Left lung (tissue), 10 donors: ENCODE measurements around the gene GLS. TPM values are rescaled to one million over a fixed set of nuclear protein-coding genes. Genes with fewer than 3 reads are reported as not detected.
A peak's percentile ranks its signal among the peaks of the same experiment; 100 is the strongest.

Experiments used
- ATAC-seq: fragments of 200-7000 bp; cut with Tn5 transposase; one replicate; pipeline ENCODE4 v1.9.1; 2020; ENCODE audit warnings: moderate library complexity
- DNase-seq, 4 donors: peaks; one replicate each; pipeline ENCODE4 v3.0.0-alpha.2; 2013 to 2020
- H3K27ac ChIP-seq, 2 donors: fragments of 200-600 bp; sonication (generic) in 1 of 2; one replicate each; pipeline versions ENCODE4 v1.5.0 to v1.8.0; 2020 to 2021
- H3K27me3 ChIP-seq, 2 donors: fragments of 200-600 bp; sonication (generic) in 1 of 2; one replicate each; pipeline versions ENCODE4 v1.5.0 to v1.8.0; 2020 to 2021
- H3K36me3 ChIP-seq, 2 donors: fragments of 200-600 bp; sonication (generic) in 1 of 2; one replicate each; pipeline versions ENCODE4 v1.5.0 to v1.8.0; 2020 to 2021
- H3K4me1 ChIP-seq, 2 donors: fragments of 200-600 bp; one replicate each; pipeline ENCODE4 v1.8.0; 2021
- H3K4me3 ChIP-seq, 2 donors: fragments of 200-600 bp; sonication (generic) in 1 of 2; one replicate each; pipeline versions ENCODE4 v1.5.0 to v1.8.0; 2020 to 2021; ENCODE audit warnings: mild to moderate bottlenecking in 1 of 2
- H3K9me3 ChIP-seq, 2 donors: fragments of 200-600 bp; sonication (generic) in 1 of 2; one replicate each; pipeline versions ENCODE4 v1.5.0 to v1.8.0; 2020 to 2021
- intact Hi-C, 2 donors: fragments of 100-400 bp; cut with DNase I; formaldehyde crosslinking; loops; one replicate each; pipeline versions ENCODE4 v1.11.2 to v1.14.2; 2022
- polyA plus RNA-seq, 6 donors: library from polyadenylated mRNA; unstranded; fragments of 120-200 nt; gene quantifications; one replicate each; pipeline ENCODE4 v1.2.1, GENCODE V29; 2013; ENCODE audit not compliant: insufficient read length in 6 of 6
- total RNA-seq, 2 donors: library from RNA; stranded (reverse); fragmentation: NEBNext Ultra II Directional; extraction: Animal tissue kit (Norgen Biotek cat#: 25700); gene quantifications; one replicate each; pipeline ENCODE4 v1.2.1, GENCODE V29; 2021
- TF ChIP-seq, protein P1 (sequence below), 2 donors: fragments of 200-600 bp; sonication (generic) in 1 of 2; IDR thresholded peaks; one replicate each; pipeline versions ENCODE4 v1.5.0 to v1.8.0; 2021; ENCODE audit warnings: antibody characterized with exemption in 2 of 2
- donor health status: DM: no; HTN: yes; CAD: no.
- donor health status: DM: no; HTN: no; CAD: no.

The GLS gene
- total and polyA plus RNA-seq, 8 donors, result 114 to 346 (median 123) TPM

DNA sequence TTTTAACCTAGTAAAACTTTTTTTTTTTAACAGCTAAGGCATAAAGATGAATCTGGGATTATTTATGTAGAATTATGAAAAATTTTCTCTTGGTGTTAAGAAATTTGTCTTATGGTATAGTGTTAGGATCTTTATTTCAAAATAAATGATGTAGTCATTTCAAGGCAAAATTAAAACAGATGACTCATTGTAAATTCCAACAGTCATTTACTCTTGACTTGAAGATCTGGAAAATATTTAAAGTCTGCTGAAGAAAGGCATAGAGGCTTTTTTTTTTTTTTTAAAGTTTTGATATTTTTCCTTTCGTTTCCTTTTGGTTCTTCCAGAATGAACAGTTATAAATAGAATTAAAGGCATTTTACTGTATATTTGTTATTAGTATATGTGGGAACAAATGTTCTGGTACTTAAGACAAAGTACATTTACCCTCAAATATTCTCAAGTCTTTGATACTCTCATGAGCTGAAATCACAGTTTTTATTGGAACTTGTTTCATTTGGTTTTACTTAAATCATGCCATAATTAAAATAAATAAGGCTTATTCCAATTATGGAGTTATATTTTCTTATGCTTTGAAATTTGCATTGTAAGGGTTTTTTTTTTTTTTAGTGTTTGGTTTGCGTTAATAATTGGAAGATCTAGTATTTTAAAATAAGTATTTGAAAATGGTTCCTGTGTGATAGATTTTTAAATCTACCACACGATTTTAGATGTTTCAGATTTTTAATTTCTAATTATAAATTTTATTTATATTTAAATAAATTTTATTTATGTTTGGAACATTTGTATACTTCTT, 29.9 kb downstream of the GLS start:
- H3K36me3 ChIP-seq, result peaks cover 0 to 42% of the 10 kb centered on the region in 2 donors
- intact Hi-C loops, result no loop called here
- H3K4me3 ChIP-seq, result no peak overlapping the region
- peaks cover 16 to 17% of the 10 kb centered on the region in 2 donors for H3K4me1 ChIP-seq
- peak overlapping the region in 1 of 2 donors; percentile 34 for H3K27ac ChIP-seq
- ATAC-seq (peak; percentile 58), DNase-seq (no peak)
- TF ChIP-seq, protein P1, sequence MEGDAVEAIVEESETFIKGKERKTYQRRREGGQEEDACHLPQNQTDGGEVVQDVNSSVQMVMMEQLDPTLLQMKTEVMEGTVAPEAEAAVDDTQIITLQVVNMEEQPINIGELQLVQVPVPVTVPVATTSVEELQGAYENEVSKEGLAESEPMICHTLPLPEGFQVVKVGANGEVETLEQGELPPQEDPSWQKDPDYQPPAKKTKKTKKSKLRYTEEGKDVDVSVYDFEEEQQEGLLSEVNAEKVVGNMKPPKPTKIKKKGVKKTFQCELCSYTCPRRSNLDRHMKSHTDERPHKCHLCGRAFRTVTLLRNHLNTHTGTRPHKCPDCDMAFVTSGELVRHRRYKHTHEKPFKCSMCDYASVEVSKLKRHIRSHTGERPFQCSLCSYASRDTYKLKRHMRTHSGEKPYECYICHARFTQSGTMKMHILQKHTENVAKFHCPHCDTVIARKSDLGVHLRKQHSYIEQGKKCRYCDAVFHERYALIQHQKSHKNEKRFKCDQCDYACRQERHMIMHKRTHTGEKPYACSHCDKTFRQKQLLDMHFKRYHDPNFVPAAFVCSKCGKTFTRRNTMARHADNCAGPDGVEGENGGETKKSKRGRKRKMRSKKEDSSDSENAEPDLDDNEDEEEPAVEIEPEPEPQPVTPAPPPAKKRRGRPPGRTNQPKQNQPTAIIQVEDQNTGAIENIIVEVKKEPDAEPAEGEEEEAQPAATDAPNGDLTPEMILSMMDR (IDR thresholded peaks at IDR 0.05), result no peak
- H3K9me3 ChIP-seq, result no peaks in the 10 kb centered on the region
- no peaks in the 10 kb centered on the region for H3K27me3 ChIP-seq

DNA sequence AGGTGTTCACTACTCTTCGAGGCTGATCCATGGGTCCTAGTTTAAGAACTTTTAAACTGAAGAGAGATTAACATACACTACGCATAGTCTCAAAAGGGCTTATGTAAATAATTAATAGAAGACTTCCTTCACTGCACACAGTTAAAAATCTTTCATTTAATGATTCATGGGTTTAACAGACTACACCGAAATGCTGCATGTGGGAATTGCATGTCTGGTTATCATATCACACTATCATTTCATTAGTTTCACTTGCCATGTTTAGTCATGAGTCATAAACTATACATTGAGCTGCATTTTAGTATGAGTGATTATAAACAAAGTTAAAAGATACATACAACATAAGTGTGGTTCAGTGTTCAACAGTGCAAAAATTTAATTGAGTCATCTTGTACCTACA, 31.2 kb downstream of the GLS start:
- peak; percentile 11 for ATAC-seq
- H3K36me3 ChIP-seq, result peaks cover 0 to 46% of the 10 kb centered on the region in 2 donors

DNA sequence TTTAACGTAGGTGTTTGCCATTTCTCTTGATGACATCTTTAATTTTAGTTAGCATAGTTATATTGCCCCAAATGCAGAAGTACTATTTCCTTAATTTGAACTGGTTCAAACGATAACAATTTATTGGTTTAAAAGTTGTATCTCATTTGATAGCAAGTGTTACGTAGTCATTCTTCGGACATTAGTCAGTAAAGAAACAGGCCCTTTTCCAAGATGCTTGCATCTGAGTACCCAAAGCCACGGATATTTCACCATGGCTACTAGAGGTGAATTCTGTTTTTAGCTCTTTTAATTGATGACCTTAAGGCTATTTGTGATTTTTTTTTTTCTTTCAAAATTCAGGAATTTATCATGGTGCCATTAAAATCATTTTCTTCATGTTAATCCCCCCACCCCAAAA, 32.1 kb downstream of the GLS start:
- no peak overlapping the region for H3K4me3 ChIP-seq
- H3K36me3 ChIP-seq, result peaks cover 0 to 47% of the 10 kb centered on the region in 2 donors
- DNase-seq (no peak), ATAC-seq (no peak)
- peaks cover 16 to 17% of the 10 kb centered on the region in 2 donors for H3K4me1 ChIP-seq
- TF ChIP-seq, protein P1 (IDR thresholded peaks at IDR 0.05), result no peak
- no peak overlapping the region for H3K27ac ChIP-seq
- intact Hi-C loops, result no loop called here
- no peaks in the 10 kb centered on the region for H3K27me3 ChIP-seq
- H3K9me3 ChIP-seq, result no peaks in the 10 kb centered on the region

More for the DNA sequence above, 31.2 kb downstream of the GLS start:
- H3K27ac ChIP-seq, result no peak overlapping the region
- intact Hi-C loops, result no loop called here
- DNase-seq, result no peak
- no peak overlapping the region for H3K4me3 ChIP-seq
- H3K9me3 ChIP-seq, result no peaks in the 10 kb centered on the region
- TF ChIP-seq, protein P1 (IDR thresholded peaks at IDR 0.05), result no peak
- H3K4me1 ChIP-seq, result peaks cover 16 to 17% of the 10 kb centered on the region in 2 donors
- H3K27me3 ChIP-seq, result no peaks in the 10 kb centered on the region

DNA sequence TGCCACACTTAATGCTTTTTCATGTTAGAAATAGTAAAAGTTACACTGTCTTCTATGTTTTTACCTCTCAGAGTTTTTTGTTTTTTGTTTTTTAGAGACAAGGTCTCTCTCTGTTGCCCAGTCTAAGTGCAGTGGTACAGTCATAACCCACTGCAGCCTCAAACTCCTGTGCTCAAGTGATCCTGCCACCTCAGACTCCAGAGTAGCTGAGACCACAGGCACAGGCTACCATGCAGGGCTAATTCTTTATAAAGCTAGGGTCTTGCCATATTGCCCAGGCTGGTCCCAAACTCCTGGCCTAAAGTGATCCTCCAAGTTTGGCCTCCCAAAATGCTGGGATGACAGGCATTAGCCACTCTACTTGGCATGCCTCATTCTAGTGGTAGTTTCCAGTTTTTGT, 33.1 kb downstream of the GLS start:
- Histone ChIP-seq H3K27ac (no peak overlapping the region), H3K4me1 (peaks cover 16 to 17% of the 10 kb centered on the region in 2 donors), H3K9me3 (no peaks in the 10 kb centered on the region), H3K36me3 (peaks cover 0 to 41% of the 10 kb centered on the region in 2 donors), H3K27me3 (no peaks in the 10 kb centered on the region), H3K4me3 (no peak overlapping the region)
- no peak for DNase-seq
- ATAC-seq, result no peak
- intact Hi-C loops, result no loop called here
- TF ChIP-seq, protein P1 (IDR thresholded peaks at IDR 0.05), result no peak

DNA sequence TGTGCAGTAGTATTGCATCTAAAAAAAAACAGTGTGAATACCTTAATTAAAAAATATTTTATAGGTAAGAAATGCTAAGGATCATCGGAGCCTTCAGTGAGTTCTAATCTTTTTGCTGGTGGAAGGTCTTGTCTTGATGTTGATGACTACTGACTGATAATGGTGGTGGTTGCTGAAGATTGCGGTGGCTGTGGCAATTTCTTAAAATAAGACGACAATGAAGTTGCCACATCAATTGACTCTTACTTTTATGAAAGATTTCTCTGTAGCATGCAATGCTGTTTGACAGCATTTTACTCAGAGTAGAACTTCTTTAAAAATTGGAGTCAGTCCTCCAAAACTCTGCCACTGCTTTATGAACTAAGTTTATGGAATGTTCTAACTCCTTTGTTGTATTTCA, 36.2 kb downstream of the GLS start:
- Histone ChIP-seq H3K4me1 (no peaks in the 10 kb centered on the region), H3K36me3 (peaks cover 0 to 47% of the 10 kb centered on the region in 2 donors), H3K9me3 (no peaks in the 10 kb centered on the region), H3K27me3 (no peaks in the 10 kb centered on the region), H3K4me3 (no peak overlapping the region), H3K27ac (no peak overlapping the region)
- TF ChIP-seq, protein P1 (IDR thresholded peaks at IDR 0.05), result no peak
- intact Hi-C loops, result no loop called here
- DNase-seq (no peak), ATAC-seq (no peak)
